ENCODE data around the gene CELA2B. TPM values are rescaled to one million over a fixed set of nuclear protein-coding genes. Genes with fewer than 3 reads are reported as not detected.

Gene CELA2B
- total and polyA plus RNA-seq, 2 of the 8 experiments (the other 6 are each of a cell fraction or from before 2014, with no cell fraction given): not detected

- no peak for TF ChIP-seq CTBP2 (IDR thresholded peaks at IDR 0.05; ENCODE audit: borderline replicate concordance, insufficient read depth, insufficient read length, low read length)
- no peak for TF ChIP-seq MAX (IDR thresholded peaks at IDR 0.05)
- TF ChIP-seq GABPA (IDR thresholded peaks at IDR 0.05; ENCODE audit: borderline replicate concordance, insufficient read depth, low read length): no peak
- TF ChIP-seq RNF2 (IDR thresholded peaks at IDR 0.05; ENCODE audit: borderline replicate concordance, low read depth, low read length, missing control alignments, poor library complexity, severe bottlenecking): no peak
- TF ChIP-seq CEBPB (IDR thresholded peaks at IDR 0.05; ENCODE audit: low read depth, low read length): no peak
- TF ChIP-seq JUN (IDR thresholded peaks at IDR 0.05; ENCODE audit: low read depth, low read length): no peak
- TF ChIP-seq E2F6 (IDR thresholded peaks at IDR 0.05): 0 out of 2 replicates have a peak, but pooled peaks have one; percentile 3
- TF ChIP-seq TBP (IDR thresholded peaks at IDR 0.05; ENCODE audit: low read depth, low read length): no peak
- no peak for TF ChIP-seq POU5F1 (IDR thresholded peaks at IDR 0.05; ENCODE audit: low read depth, low read length)
- TF ChIP-seq SP1 (IDR thresholded peaks at IDR 0.05; ENCODE audit: low read depth, low read length): no peak
- no peak for TF ChIP-seq PHF8 (conservative IDR thresholded peaks at IDR 0.05; ENCODE audit: low read depth, low read length)
- no peak for TF ChIP-seq EGR1 (IDR thresholded peaks at IDR 0.05; ENCODE audit: borderline replicate concordance, low read depth, low read length)
- no peak for TF ChIP-seq CBX8 (IDR thresholded peaks at IDR 0.05; ENCODE audit: borderline replicate concordance, low read depth, low read length)
- TF ChIP-seq BRCA1 (IDR thresholded peaks at IDR 0.05; ENCODE audit: low read depth, low read length): no peak
- TF ChIP-seq, protein P1, sequence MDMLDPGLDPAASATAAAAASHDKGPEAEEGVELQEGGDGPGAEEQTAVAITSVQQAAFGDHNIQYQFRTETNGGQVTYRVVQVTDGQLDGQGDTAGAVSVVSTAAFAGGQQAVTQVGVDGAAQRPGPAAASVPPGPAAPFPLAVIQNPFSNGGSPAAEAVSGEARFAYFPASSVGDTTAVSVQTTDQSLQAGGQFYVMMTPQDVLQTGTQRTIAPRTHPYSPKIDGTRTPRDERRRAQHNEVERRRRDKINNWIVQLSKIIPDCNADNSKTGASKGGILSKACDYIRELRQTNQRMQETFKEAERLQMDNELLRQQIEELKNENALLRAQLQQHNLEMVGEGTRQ (IDR thresholded peaks at IDR 0.05; ENCODE audit: low read length): no peak
Observed at GRCh38 chr1:15426492-15427279, 49.2 kb upstream of the CELA2B start (continued).

Measured in H1 (cell line).